HEK293 (cell line): ENCODE measurements around the gene KHSRP.

Source experiments
- EGR2 ChIP-seq: fragments of 450-650 bp; formaldehyde crosslinking; IDR thresholded peaks from 2 replicates; pipeline ENCODE4 v1.5.1; 2016; ENCODE audit warnings: low read depth, missing biosample characterization, missing genetic modification characterization
- GFI1B ChIP-seq: fragments of 450-650 bp; formaldehyde crosslinking; IDR thresholded peaks from 2 replicates; pipeline ENCODE4 v1.5.1; 2016; ENCODE audit warnings: missing biosample characterization, missing genetic modification characterization
- GLIS2 ChIP-seq: fragments of 450-650 bp; formaldehyde crosslinking; IDR thresholded peaks from 2 replicates; pipeline ENCODE4 v1.5.1; 2016; ENCODE audit warnings: missing biosample characterization, missing genetic modification characterization
- KLF9 ChIP-seq: fragments of 450-650 bp; formaldehyde crosslinking; IDR thresholded peaks from 2 replicates; pipeline ENCODE4 v1.5.1; 2016; ENCODE audit warnings: missing biosample characterization, missing genetic modification characterization, low read depth
- MEIS1 ChIP-seq: sonication (generic); formaldehyde crosslinking; IDR thresholded peaks from 2 replicates; pipeline ENCODE4 v1.8.1; 2022; ENCODE audit warnings: missing genetic modification reagents, mild to moderate bottlenecking, borderline replicate concordance
- RBAK ChIP-seq: fragments of 450-650 bp; formaldehyde crosslinking; IDR thresholded peaks from 2 replicates; pipeline ENCODE4 v1.5.1; 2016; ENCODE audit warnings: missing biosample characterization, missing genetic modification characterization
- SETDB1 ChIP-seq: IDR thresholded peaks from one replicate; pipeline ENCODE4 v1.6.1; 2017; ENCODE audit warnings: mild to moderate bottlenecking, low read length, moderate library complexity, mixed read lengths; ENCODE audit not compliant: insufficient read length
- TRIM28 ChIP-seq: IDR thresholded peaks from 2 replicates; pipeline ENCODE4 v1.6.1; 2011; ENCODE audit warnings: low read length, control low read depth, borderline replicate concordance
- YY1 ChIP-seq: fragments of 450-650 bp; formaldehyde crosslinking; IDR thresholded peaks from 2 replicates; pipeline ENCODE4 v1.5.1; 2018; ENCODE audit warnings: missing biosample characterization, missing genetic modification characterization
- ZBTB17 ChIP-seq: fragments of 450-650 bp; formaldehyde crosslinking; IDR thresholded peaks from 2 replicates; pipeline ENCODE4 v1.5.1; 2016; ENCODE audit warnings: missing biosample characterization, missing genetic modification characterization
- ZBTB48 ChIP-seq: fragments of 450-650 bp; formaldehyde crosslinking; IDR thresholded peaks from 2 replicates; pipeline ENCODE4 v1.5.1; 2016; ENCODE audit warnings: missing biosample characterization, missing genetic modification characterization
- ZFP37 ChIP-seq: fragments of 450-650 bp; formaldehyde crosslinking; IDR thresholded peaks from 2 replicates; pipeline ENCODE4 v1.5.1; 2016; ENCODE audit warnings: missing biosample characterization, missing genetic modification characterization
- ZFP69B ChIP-seq: fragments of 450-650 bp; formaldehyde crosslinking; IDR thresholded peaks from 2 replicates; pipeline ENCODE4 v1.5.1; 2016; ENCODE audit warnings: missing biosample characterization, missing genetic modification characterization
- ZIC2 ChIP-seq: fragments of 450-650 bp; formaldehyde crosslinking; IDR thresholded peaks from 2 replicates; pipeline ENCODE4 v1.5.1; 2016; ENCODE audit warnings: missing biosample characterization, missing genetic modification characterization
- ZNF2 ChIP-seq: fragments of 450-650 bp; formaldehyde crosslinking; IDR thresholded peaks from 2 replicates; pipeline ENCODE4 v1.5.1; 2016; ENCODE audit warnings: missing biosample characterization, missing genetic modification characterization
- ZNF324 ChIP-seq: fragments of 450-650 bp; formaldehyde crosslinking; IDR thresholded peaks from 2 replicates; pipeline ENCODE4 v1.5.1; 2016; ENCODE audit warnings: missing biosample characterization, missing genetic modification characterization
- ZNF335 ChIP-seq: fragments of 450-650 bp; formaldehyde crosslinking; conservative IDR thresholded peaks from 2 replicates; pipeline ENCODE4 v1.5.1; 2016; ENCODE audit warnings: missing biosample characterization, missing genetic modification characterization
- ZNF341 ChIP-seq: fragments of 450-650 bp; formaldehyde crosslinking; IDR thresholded peaks from 2 replicates; pipeline ENCODE4; 2016; ENCODE audit warnings: low read depth, missing biosample characterization, missing genetic modification characterization
- ZNF423 ChIP-seq: fragments of 450-650 bp; formaldehyde crosslinking; IDR thresholded peaks from 2 replicates; pipeline ENCODE4 v1.5.1; 2016; ENCODE audit warnings: missing biosample characterization, missing genetic modification characterization
- ZNF544 ChIP-seq: fragments of 450-650 bp; formaldehyde crosslinking; IDR thresholded peaks from 2 replicates; pipeline ENCODE4 v1.5.0; 2017; ENCODE audit warnings: missing biosample characterization, missing genetic modification characterization
- ZNF560 ChIP-seq: fragments of 450-650 bp; formaldehyde crosslinking; IDR thresholded peaks from 2 replicates; pipeline ENCODE4 v1.5.1; 2017; ENCODE audit warnings: missing biosample characterization, missing genetic modification characterization, borderline replicate concordance
- ZNF792 ChIP-seq: fragments of 450-650 bp; formaldehyde crosslinking; IDR thresholded peaks from 2 replicates; pipeline ENCODE4 v1.5.1; 2016; ENCODE audit warnings: missing biosample characterization, missing genetic modification characterization
- TF ChIP-seq, protein P1 (sequence below): fragments of 450-650 bp; formaldehyde crosslinking; IDR thresholded peaks from 2 replicates; pipeline ENCODE4 v1.5.1; 2016; ENCODE audit warnings: missing biosample characterization, missing genetic modification characterization
- TF ChIP-seq, protein P2 (sequence below): fragments of 450-650 bp; formaldehyde crosslinking; IDR thresholded peaks from 2 replicates; pipeline ENCODE4 v1.5.1; 2016; ENCODE audit warnings: missing biosample characterization, missing genetic modification characterization
- TF ChIP-seq, protein P3 (sequence below): fragments of 450-650 bp; formaldehyde crosslinking; IDR thresholded peaks from 2 replicates; pipeline ENCODE4 v1.5.1; 2016; ENCODE audit warnings: missing biosample characterization, missing genetic modification characterization
- TF ChIP-seq, protein P4 (sequence below): fragments of 450-650 bp; formaldehyde crosslinking; optimal IDR thresholded peaks from 2 replicates; pipeline ENCODE3; 2016; ENCODE audit warnings: missing biosample characterization, mild to moderate bottlenecking, missing genetic modification characterization
- TF ChIP-seq, protein P5 (sequence below): fragments of 450-650 bp; formaldehyde crosslinking; IDR thresholded peaks from 2 replicates; pipeline ENCODE4 v1.5.1; 2016; ENCODE audit warnings: missing biosample characterization, missing genetic modification characterization, borderline replicate concordance
- TF ChIP-seq, protein P6 (sequence below): fragments of 450-650 bp; formaldehyde crosslinking; IDR thresholded peaks from 2 replicates; pipeline ENCODE4 v1.5.1; 2016; ENCODE audit warnings: missing biosample characterization, missing genetic modification characterization
- TF ChIP-seq, protein P7 (sequence below): fragments of 450-650 bp; formaldehyde crosslinking; IDR thresholded peaks from 2 replicates; pipeline ENCODE4 v1.5.1; 2016; ENCODE audit warnings: missing biosample characterization, missing genetic modification characterization

KHSRP gene

DNA sequence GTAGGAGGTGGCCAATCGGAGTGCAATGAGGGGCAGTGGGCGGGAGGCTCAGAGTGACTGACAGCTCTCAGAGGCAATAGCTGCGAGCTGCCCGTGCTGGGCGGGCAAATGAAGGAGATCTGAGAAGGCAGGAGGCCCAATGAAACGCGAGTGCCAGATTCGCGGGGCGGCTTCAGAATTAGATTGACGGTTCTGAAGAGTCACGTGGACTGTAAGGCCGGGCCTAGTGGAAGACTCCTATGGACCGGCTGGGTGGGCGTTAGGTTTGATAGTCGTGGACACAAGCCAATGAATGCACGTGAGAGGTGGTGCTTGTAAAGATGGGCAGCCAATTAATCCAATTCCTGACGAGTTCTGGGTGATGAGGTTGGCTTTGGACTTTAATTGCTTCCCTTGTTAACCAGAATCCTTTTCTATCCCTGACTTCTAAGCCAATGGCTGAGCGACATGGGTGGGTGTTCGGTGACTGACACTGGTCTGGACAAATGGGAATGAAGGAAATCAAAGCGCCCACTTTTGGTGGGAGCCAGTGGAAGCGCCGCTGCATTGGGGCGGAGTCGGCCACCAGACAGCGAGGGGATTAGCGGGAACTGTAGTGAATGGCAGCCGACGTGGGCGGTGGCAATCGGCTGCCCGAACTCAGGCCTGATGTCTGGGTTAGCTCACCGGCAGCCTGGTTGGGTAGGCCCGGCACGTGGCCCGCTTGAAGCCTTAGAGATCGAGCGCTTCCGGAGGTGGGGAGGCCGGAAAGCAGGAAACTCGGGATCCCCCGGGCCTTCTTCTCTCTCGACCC, 524 bp upstream of the KHSRP start (continued):
- TF ChIP-seq ZNF341 (peak; percentile 79), ZFP69B (tag by site-specific recombination) (peak; percentile 90), ZBTB48 (peak; percentile 81), ZNF2 (tag by site-specific recombination) (no peak), ZNF324 (tag by site-specific recombination) (peak; percentile 85; the same call in 1 of the 2 replicates), TRIM28 (no peak), ZIC2 (tag by site-specific recombination) (no peak), GLIS2 (tag by site-specific recombination) (peak; percentile 52), SETDB1 (peak; percentile 92), ZBTB17 (tag by site-specific recombination) (peak; percentile 94), ZNF335 (tag by site-specific recombination) (peak; percentile 96), RBAK (tag by site-specific recombination) (no peak), ZNF560 (no peak), EGR2 (tag by site-specific recombination) (peak; percentile 88), ZNF544 (tag by site-specific recombination) (no peak), YY1 (peak; percentile 80), MEIS1 (CRISPR knock-in tag) (no peak), GFI1B (tag by site-specific recombination) (peak; percentile 90), KLF9 (tag by site-specific recombination) (peak; percentile 55), ZNF423 (tag by site-specific recombination) (no peak), ZNF792 (tag by site-specific recombination) (no peak), ZFP37 (tag by site-specific recombination) (no peak)
- TF ChIP-seq, protein P1, sequence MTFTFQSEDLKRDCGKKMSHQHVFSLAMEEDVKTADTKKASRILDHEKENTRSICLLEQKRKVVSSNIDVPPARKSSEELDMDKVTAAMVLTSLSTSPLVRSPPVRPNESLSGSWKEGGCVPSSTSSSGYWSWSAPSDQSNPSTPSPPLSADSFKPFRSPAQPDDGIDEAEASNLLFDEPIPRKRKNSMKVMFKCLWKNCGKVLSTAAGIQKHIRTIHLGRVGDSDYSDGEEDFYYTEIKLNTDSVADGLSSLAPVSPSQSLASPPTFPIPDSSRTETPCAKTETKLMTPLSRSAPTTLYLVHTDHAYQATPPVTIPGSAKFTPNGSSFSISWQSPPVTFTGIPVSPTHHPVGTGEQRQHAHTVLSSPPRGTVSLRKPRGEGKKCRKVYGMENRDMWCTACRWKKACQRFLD (tag by site-specific recombination): no peak
- TF ChIP-seq, protein P2, sequence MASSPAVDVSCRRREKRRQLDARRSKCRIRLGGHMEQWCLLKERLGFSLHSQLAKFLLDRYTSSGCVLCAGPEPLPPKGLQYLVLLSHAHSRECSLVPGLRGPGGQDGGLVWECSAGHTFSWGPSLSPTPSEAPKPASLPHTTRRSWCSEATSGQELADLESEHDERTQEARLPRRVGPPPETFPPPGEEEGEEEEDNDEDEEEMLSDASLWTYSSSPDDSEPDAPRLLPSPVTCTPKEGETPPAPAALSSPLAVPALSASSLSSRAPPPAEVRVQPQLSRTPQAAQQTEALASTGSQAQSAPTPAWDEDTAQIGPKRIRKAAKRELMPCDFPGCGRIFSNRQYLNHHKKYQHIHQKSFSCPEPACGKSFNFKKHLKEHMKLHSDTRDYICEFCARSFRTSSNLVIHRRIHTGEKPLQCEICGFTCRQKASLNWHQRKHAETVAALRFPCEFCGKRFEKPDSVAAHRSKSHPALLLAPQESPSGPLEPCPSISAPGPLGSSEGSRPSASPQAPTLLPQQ (tag by site-specific recombination): peak; percentile 92
- TF ChIP-seq, protein P3, sequence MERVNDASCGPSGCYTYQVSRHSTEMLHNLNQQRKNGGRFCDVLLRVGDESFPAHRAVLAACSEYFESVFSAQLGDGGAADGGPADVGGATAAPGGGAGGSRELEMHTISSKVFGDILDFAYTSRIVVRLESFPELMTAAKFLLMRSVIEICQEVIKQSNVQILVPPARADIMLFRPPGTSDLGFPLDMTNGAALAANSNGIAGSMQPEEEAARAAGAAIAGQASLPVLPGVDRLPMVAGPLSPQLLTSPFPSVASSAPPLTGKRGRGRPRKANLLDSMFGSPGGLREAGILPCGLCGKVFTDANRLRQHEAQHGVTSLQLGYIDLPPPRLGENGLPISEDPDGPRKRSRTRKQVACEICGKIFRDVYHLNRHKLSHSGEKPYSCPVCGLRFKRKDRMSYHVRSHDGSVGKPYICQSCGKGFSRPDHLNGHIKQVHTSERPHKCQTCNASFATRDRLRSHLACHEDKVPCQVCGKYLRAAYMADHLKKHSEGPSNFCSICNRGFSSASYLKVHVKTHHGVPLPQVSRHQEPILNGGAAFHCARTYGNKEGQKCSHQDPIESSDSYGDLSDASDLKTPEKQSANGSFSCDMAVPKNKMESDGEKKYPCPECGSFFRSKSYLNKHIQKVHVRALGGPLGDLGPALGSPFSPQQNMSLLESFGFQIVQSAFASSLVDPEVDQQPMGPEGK (tag by site-specific recombination): peak; percentile 36; the same call in 1 of the 2 replicates
- TF ChIP-seq, protein P4, sequence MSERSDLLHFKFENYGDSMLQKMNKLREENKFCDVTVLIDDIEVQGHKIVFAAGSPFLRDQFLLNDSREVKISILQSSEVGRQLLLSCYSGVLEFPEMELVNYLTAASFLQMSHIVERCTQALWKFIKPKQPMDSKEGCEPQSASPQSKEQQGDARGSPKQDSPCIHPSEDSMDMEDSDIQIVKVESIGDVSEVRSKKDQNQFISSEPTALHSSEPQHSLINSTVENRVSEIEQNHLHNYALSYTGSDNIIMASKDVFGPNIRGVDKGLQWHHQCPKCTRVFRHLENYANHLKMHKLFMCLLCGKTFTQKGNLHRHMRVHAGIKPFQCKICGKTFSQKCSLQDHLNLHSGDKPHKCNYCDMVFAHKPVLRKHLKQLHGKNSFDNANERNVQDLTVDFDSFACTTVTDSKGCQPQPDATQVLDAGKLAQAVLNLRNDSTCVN (tag by site-specific recombination): peak; percentile 15
- TF ChIP-seq, protein P5, sequence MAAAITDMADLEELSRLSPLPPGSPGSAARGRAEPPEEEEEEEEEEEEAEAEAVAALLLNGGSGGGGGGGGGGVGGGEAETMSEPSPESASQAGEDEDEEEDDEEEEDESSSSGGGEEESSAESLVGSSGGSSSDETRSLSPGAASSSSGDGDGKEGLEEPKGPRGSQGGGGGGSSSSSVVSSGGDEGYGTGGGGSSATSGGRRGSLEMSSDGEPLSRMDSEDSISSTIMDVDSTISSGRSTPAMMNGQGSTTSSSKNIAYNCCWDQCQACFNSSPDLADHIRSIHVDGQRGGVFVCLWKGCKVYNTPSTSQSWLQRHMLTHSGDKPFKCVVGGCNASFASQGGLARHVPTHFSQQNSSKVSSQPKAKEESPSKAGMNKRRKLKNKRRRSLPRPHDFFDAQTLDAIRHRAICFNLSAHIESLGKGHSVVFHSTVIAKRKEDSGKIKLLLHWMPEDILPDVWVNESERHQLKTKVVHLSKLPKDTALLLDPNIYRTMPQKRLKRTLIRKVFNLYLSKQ (tag by site-specific recombination): no peak
- TF ChIP-seq, protein P6, sequence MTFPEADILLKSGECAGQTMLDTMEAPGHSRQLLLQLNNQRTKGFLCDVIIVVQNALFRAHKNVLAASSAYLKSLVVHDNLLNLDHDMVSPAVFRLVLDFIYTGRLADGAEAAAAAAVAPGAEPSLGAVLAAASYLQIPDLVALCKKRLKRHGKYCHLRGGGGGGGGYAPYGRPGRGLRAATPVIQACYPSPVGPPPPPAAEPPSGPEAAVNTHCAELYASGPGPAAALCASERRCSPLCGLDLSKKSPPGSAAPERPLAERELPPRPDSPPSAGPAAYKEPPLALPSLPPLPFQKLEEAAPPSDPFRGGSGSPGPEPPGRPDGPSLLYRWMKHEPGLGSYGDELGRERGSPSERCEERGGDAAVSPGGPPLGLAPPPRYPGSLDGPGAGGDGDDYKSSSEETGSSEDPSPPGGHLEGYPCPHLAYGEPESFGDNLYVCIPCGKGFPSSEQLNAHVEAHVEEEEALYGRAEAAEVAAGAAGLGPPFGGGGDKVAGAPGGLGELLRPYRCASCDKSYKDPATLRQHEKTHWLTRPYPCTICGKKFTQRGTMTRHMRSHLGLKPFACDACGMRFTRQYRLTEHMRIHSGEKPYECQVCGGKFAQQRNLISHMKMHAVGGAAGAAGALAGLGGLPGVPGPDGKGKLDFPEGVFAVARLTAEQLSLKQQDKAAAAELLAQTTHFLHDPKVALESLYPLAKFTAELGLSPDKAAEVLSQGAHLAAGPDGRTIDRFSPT (tag by site-specific recombination): peak; percentile 95
- TF ChIP-seq, protein P7, sequence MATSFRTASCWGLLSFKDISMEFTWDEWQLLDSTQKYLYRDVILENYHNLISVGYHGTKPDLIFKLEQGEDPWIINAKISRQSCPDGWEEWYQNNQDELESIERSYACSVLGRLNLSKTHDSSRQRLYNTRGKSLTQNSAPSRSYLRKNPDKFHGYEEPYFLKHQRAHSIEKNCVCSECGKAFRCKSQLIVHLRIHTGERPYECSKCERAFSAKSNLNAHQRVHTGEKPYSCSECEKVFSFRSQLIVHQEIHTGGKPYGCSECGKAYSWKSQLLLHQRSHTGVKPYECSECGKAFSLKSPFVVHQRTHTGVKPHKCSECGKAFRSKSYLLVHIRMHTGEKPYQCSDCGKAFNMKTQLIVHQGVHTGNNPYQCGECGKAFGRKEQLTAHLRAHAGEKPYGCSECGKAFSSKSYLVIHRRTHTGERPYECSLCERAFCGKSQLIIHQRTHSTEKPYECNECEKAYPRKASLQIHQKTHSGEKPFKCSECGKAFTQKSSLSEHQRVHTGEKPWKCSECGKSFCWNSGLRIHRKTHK (tag by site-specific recombination): no peak
